HEK293T (cell line): ENCODE measurements around the gene UGGT1.

Experiments
- ARNT ChIP-seq: fragments of 450-650 bp; IDR thresholded peaks from 2 replicates; pipeline ENCODE4 v1.6.1; 2017; ENCODE audit warnings: mild to moderate bottlenecking
- BHLHE40 ChIP-seq: fragments of 450-650 bp; IDR thresholded peaks from 2 replicates; pipeline ENCODE4 v1.6.1; 2016; ENCODE audit warnings: mild to moderate bottlenecking, moderate library complexity, borderline replicate concordance
- ELF4 ChIP-seq: fragments of 450-650 bp; IDR thresholded peaks from 2 replicates; pipeline ENCODE4 v1.6.1; 2017; ENCODE audit warnings: antibody characterized with exemption
- FOXA1 ChIP-seq: fragments of 450-650 bp; IDR thresholded peaks from 2 replicates; pipeline ENCODE4 v1.6.1; 2016; ENCODE audit warnings: mild to moderate bottlenecking
- FOXK2 ChIP-seq: fragments of 450-650 bp; IDR thresholded peaks from 2 replicates; pipeline ENCODE4 v1.6.1; 2016; ENCODE audit warnings: mild to moderate bottlenecking
- FOXM1 ChIP-seq: fragments of 450-650 bp; IDR thresholded peaks from 2 replicates; pipeline ENCODE4 v1.6.1; 2017; ENCODE audit warnings: mild to moderate bottlenecking, borderline replicate concordance
- HDGF ChIP-seq: fragments of 450-650 bp; IDR thresholded peaks from 2 replicates; pipeline ENCODE4 v1.6.1; 2017; ENCODE audit warnings: antibody characterized with exemption, borderline replicate concordance
- L3MBTL2 ChIP-seq: fragments of 450-650 bp; conservative IDR thresholded peaks from 2 replicates; pipeline ENCODE4 v1.6.1; 2016; ENCODE audit warnings: mild to moderate bottlenecking
- NFRKB ChIP-seq: fragments of 450-650 bp; IDR thresholded peaks from 2 replicates; pipeline ENCODE4 v1.6.1; 2016; ENCODE audit warnings: mild to moderate bottlenecking, moderate library complexity
- SP1 ChIP-seq: fragments of 450-650 bp; IDR thresholded peaks from 2 replicates; pipeline ENCODE4 v1.6.1; 2017
- SUZ12 ChIP-seq: fragments of 450-650 bp; IDR thresholded peaks from 2 replicates; pipeline ENCODE4 v1.6.1; 2016; ENCODE audit warnings: mild to moderate bottlenecking
- TARDBP ChIP-seq: fragments of 450-650 bp; IDR thresholded peaks from 2 replicates; pipeline ENCODE4 v1.6.1; 2016
- ZNF384 ChIP-seq: fragments of 450-650 bp; IDR thresholded peaks from 2 replicates; pipeline ENCODE4 v1.6.1; 2016
- TF ChIP-seq, protein P1 (sequence below): fragments of 450-650 bp; IDR thresholded peaks from 2 replicates; pipeline ENCODE4 v1.6.1; 2016

DNA sequence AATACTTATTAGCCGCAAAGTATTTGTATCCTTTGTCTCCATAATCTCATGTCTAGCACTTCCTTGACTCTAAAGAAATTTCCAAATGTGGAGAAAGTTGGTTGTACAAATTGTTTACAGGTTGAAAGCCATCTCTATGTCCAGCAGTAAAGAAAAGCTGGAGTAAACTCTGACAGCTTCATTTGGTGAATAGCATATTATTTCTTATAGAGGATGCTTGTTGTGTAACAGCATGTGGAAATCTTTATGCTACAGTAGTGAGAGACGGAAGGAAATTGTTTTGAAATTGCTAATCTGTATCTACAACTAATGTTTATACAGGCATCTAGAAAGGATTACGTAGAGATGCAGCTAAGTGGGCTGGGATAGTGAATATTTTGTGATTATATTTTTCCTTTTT is 78.5 kb downstream of the UGGT1 start:
- TF ChIP-seq BHLHE40 = no peak
- TF ChIP-seq ZNF384 = no peak
- no peak for TF ChIP-seq ARNT
- no peak for TF ChIP-seq TARDBP
- no peak for TF ChIP-seq FOXM1
- TF ChIP-seq FOXK2 = no peak
- TF ChIP-seq FOXA1 = no peak
- TF ChIP-seq, protein P1, sequence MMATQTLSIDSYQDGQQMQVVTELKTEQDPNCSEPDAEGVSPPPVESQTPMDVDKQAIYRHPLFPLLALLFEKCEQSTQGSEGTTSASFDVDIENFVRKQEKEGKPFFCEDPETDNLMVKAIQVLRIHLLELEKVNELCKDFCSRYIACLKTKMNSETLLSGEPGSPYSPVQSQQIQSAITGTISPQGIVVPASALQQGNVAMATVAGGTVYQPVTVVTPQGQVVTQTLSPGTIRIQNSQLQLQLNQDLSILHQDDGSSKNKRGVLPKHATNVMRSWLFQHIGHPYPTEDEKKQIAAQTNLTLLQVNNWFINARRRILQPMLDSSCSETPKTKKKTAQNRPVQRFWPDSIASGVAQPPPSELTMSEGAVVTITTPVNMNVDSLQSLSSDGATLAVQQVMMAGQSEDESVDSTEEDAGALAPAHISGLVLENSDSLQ = no peak
- no peak for TF ChIP-seq NFRKB
- no peak for TF ChIP-seq HDGF
- no peak for TF ChIP-seq SUZ12
- no peak for TF ChIP-seq ELF4
- no peak for TF ChIP-seq SP1
- no peak for TF ChIP-seq L3MBTL2
